Measurements from ENCODE around the gene CEBPG.

DNA sequence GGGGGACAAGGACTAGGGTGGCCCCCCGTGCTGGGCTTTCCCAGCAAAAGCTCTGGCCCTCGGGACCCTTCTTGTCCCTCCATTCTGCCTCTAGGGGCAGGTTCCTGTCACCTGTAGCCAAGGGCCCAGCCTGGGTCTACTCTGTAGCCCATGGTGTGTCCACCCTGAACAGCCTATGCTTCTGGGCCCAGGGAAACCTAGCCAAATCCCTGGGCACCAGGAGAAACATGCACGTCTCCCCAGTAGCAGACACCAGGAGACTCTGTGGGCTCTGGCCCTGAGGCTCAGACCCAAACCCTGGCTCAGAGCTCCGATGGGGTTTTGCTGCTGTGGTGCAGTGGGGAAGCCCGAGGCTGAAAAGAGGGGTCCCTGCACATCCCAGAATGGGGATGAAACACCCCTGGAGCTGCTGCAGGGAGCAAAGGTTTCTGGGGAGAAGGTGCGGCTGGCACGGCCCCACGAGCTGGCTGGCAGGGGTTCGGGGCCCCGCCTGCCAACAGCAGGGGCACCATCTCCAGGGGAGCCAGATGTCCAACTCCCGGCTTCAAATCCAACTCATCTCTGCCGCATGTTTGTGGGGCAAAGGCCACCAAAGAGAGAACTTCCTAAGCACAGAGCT, 18.2 kb downstream of the CEBPG start:
- TF ChIP-seq, protein P1, sequence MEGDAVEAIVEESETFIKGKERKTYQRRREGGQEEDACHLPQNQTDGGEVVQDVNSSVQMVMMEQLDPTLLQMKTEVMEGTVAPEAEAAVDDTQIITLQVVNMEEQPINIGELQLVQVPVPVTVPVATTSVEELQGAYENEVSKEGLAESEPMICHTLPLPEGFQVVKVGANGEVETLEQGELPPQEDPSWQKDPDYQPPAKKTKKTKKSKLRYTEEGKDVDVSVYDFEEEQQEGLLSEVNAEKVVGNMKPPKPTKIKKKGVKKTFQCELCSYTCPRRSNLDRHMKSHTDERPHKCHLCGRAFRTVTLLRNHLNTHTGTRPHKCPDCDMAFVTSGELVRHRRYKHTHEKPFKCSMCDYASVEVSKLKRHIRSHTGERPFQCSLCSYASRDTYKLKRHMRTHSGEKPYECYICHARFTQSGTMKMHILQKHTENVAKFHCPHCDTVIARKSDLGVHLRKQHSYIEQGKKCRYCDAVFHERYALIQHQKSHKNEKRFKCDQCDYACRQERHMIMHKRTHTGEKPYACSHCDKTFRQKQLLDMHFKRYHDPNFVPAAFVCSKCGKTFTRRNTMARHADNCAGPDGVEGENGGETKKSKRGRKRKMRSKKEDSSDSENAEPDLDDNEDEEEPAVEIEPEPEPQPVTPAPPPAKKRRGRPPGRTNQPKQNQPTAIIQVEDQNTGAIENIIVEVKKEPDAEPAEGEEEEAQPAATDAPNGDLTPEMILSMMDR (conservative IDR thresholded peaks at IDR 0.05; ENCODE audit: low read depth, low read length) = no peak
- TF ChIP-seq EZH2 (IDR thresholded peaks at IDR 0.05; ENCODE audit: borderline replicate concordance, low read depth, low read length, poor library complexity, severe bottlenecking) = no peak
